Activated effector memory CD4-positive, alpha-beta T cell treated with anti-CD3 and anti-CD28 coated beads, Interleukin-2, amount 50 U/mL, for 16 hours (primary cell): Measurements from ENCODE around the gene YBX3.

Source experiments
- DNase-seq: peaks from one replicate; pipeline ENCODE4 v3.0.0-alpha.2; 2020

YBX3 gene

GRCh38 chr12:10668526-10668925 is 54.6 kb downstream of the YBX3 start:
- DNase-seq = no peak

DNA sequence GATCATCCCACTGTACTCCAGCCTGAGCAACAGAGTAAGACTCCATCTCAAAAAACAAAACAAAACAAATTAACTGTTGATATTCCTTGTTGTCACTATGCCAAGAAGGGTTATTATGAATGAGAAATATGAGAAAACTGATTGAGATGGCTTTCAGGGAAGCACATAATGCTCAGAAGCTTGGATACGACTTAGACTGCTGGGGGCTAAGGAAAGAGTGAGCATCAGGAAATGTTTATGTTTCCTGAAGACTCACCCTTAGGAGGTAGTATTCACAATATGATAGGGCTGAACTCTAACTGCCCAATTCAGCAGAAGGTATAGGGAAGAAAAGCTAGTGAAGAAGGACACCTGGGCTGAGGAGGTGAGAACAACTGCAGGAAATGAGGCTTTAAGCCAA is 55.5 kb downstream of the YBX3 start:
- no peak for DNase-seq

GRCh38 chr12:10664499-10664898 is 58.6 kb downstream of the YBX3 start:
- no peak for DNase-seq

GRCh38 chr12:10663869-10664268 is 59.3 kb downstream of the YBX3 start:
- no peak for DNase-seq

GRCh38 chr12:10661338-10661737 is 61.8 kb downstream of the YBX3 start:
- no peak for DNase-seq

GRCh38 chr12:10654003-10654402 is 69.1 kb downstream of the YBX3 start:
- DNase-seq = no peak

GRCh38 chr12:10652192-10652591 is 70.9 kb downstream of the YBX3 start:
- no peak for DNase-seq
